ACC112 (cell line): ENCODE results near the gene LRP1.

Source experiments
- H2AFZ ChIP-seq: fragments of 200-600 bp; sonication (generic); one replicate; pipeline ENCODE4 v1.6.0; 2017; ENCODE audit warnings: antibody characterized with exemption, low read length; ENCODE audit not compliant: unreplicated experiment
- H3K27ac ChIP-seq: fragments of 200-600 bp; sonication (generic); 2 replicates; pipeline ENCODE4 v1.5.1; 2014; ENCODE audit warnings: low read depth, mild to moderate bottlenecking, antibody characterized with exemption, low read length, moderate library complexity
- H3K27me3 ChIP-seq: fragments of 200-600 bp; sonication (generic); 2 replicates; pipeline ENCODE4 v1.6.1; 2014; ENCODE audit warnings: mild to moderate bottlenecking, antibody characterized with exemption, low read length, moderate library complexity, mixed read lengths; ENCODE audit not compliant: insufficient read depth
- H3K36me3 ChIP-seq: fragments of 200-600 bp; sonication (generic); 2 replicates; pipeline ENCODE4 v1.6.1; 2016; ENCODE audit warnings: mild to moderate bottlenecking, antibody characterized with exemption, low read length, moderate library complexity, mixed read lengths; ENCODE audit not compliant: insufficient read depth
- H3K4me1 ChIP-seq: fragments of 200-600 bp; sonication (generic); one replicate; pipeline ENCODE4 v1.6.1; 2016; ENCODE audit warnings: low read length, mixed read lengths; ENCODE audit not compliant: insufficient read depth, unreplicated experiment, control insufficient read depth
- H3K4me3 ChIP-seq: fragments of 200-600 bp; sonication (generic); 2 replicates; pipeline ENCODE4 v1.5.1; 2014; ENCODE audit warnings: mild to moderate bottlenecking, low read depth, low read length
- H3K79me2 ChIP-seq: fragments of 200-600 bp; sonication (generic); one replicate; pipeline ENCODE4 v1.6.0; 2016; ENCODE audit warnings: low read length; ENCODE audit not compliant: control insufficient read depth, unreplicated experiment, insufficient read depth

LRP1 gene

DNA sequence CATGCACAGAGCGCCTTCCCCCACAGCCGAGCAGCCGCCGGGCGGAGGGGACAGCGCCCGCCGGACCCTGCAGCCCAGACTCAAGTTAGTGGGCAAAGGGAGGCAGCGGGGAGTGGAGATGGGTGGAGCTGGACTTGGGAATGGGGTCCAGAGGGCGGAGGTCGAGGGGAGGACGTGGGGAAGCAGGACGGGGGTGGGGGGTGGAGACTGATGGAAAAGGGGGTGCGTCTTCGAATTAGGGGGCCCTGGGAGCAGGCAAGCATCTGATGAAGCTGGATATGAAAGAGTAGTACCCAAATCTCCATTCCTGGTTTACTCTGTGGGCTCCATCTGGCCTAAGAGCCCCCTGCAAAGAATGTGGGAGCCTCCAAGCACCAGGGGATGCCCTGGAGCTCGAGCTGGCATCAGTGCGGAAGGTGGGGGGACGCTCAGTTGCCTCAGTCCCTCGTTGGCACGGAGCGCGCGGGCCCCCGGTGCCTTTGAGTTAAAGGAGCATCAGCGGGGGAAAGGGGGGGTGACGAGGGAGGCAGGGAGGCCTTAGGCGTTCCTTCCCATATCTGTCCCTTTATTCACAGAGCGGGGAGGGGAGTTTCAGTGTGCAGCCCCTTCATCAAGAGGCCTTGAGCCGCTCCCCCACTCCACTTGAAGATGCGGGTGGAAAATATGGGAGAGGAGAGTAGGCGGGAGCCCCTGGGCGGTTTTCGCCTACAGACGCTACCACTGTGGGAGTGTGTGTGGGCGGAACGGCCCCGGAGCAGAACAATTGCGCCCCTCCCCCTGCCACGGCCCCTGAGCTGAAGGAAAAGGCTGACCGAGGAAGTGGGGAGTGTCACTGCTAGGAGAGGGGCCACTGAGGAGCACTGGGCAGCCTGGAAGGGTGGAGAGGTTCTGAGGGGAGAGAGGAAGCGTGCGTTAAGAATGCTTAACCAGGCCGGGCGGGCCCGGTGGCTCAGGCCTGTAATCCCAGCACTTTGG is 38.7 kb upstream of the LRP1 start:
- Histone ChIP-seq H3K36me3 (peaks cover 8% of the 10 kb centered on the region; the same call in 1 of the 2 replicates), H3K4me1 (peaks cover 49% of the 10 kb centered on the region), H3K27ac (peak overlapping the region; percentile 68), H2AFZ (no peak overlapping the region), H3K79me2 (peaks cover 33% of the 10 kb centered on the region), H3K4me3 (peak overlapping the region; percentile 80), H3K27me3 (no peaks in the 10 kb centered on the region)

DNA sequence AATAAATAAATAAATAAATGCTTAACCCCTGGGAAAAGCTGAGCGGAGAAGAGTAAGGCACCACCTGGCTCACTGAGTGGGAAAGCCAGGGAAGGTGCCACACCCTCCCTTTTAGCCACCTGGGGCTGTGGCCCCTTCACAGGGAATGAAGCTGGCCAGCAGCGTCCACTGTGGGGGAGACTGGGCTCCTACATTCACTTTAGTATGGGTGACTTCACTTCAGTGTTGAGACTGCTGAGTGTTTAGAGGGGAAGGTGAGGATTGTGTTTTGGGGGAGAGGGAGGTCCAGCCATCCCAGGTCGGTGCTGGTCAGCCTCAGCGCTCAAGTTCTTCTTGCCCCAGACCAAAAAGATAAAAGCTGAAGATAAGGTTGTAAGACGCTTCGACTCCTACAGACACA is 37.8 kb upstream of the LRP1 start:
- Histone ChIP-seq H3K27me3 (no peaks in the 10 kb centered on the region), H3K4me1 (peaks cover 48% of the 10 kb centered on the region), H3K36me3 (peaks cover 11% of the 10 kb centered on the region; the same call in 1 of the 2 replicates), H3K4me3 (peak overlapping the region; percentile 80), H3K27ac (peak overlapping the region; percentile 4; the same call in 1 of the 2 replicates), H3K79me2 (peaks cover 33% of the 10 kb centered on the region), H2AFZ (no peak overlapping the region)

DNA sequence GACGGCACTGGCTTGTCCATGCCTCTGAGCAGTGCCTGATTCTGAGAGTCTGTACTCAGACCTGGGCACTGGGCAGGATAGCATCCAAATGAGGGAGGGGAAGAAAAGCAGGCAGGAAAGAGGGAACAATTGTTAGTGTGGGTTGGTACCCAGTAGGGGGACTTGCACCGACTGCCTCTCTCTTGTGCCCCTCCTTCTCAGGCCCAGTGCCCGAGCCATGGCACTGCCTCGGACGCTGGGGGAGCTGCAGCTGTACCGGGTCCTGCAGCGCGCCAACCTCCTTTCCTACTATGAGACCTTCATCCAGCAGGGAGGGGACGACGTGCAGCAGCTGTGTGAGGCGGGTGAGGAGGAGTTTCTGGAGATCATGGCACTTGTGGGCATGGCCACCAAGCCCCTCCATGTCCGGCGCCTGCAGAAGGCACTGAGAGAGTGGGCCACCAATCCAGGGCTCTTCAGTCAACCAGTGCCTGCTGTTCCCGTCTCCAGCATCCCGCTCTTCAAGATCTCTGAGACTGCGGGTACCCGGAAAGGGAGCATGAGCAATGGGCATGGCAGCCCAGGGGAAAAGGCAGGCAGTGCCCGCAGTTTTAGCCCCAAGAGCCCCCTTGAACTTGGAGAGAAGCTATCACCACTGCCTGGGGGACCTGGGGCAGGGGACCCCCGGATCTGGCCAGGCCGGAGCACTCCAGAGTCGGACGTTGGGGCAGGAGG is 37.2 kb upstream of the LRP1 start:
- Histone ChIP-seq H2AFZ (no peak overlapping the region), H3K36me3 (peaks cover 11% of the 10 kb centered on the region; the same call in 1 of the 2 replicates), H3K79me2 (peaks cover 33% of the 10 kb centered on the region), H3K4me3 (peak overlapping the region; percentile 80), H3K4me1 (peaks cover 42% of the 10 kb centered on the region), H3K27ac (peak overlapping the region; percentile 4; the same call in 1 of the 2 replicates), H3K27me3 (no peaks in the 10 kb centered on the region)

DNA sequence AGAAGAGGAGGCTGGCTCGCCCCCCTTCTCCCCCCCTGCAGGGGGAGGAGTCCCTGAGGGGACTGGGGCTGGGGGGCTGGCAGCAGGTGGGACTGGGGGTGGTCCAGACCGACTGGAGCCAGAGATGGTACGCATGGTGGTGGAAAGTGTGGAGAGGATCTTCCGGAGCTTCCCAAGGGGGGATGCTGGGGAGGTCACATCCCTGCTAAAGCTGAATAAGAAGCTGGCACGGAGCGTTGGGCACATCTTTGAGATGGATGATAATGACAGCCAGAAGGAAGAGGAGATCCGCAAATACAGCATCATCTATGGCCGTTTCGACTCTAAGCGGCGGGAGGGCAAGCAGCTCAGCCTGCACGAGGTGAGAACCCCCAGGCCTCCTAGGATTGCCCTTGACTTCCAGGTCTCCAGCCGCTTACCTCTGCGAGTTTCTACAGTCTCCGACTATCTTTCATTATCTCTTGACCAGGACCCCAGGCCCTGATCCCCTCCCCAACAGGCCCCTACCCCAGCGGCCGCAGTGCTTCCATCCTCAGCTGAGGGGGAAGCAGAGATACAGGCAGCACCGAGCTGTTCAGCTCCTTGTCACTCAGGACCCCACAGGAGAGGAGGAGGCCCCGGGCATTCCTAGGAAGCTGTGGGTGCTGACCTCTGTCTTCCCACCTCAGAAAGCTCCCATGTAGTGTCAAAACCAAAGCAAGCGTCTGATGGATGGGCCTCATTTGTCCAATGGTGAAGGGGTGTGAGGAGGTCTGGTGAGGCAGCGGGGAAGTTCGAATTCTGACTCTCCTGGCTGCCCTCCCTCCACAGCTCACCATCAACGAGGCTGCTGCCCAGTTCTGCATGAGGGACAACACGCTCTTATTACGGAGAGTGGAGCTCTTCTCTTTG is 36.4 kb upstream of the LRP1 start:
- Histone ChIP-seq H3K27ac (peak overlapping the region; percentile 35), H2AFZ (no peak overlapping the region), H3K27me3 (no peaks in the 10 kb centered on the region), H3K4me1 (peaks cover 41% of the 10 kb centered on the region), H3K4me3 (peak overlapping the region; percentile 80), H3K79me2 (peaks cover 33% of the 10 kb centered on the region), H3K36me3 (peaks cover 11% of the 10 kb centered on the region; the same call in 1 of the 2 replicates)

GRCh38 chr12:57092529-57092862 is 35.8 kb upstream of the LRP1 start:
- peaks cover 33% of the 10 kb centered on the region for H3K79me2 ChIP-seq
- H2AFZ ChIP-seq = no peak overlapping the region
- H3K27me3 ChIP-seq = no peaks in the 10 kb centered on the region
- peaks cover 11% of the 10 kb centered on the region; the same call in 1 of the 2 replicates for H3K36me3 ChIP-seq
- peaks cover 41% of the 10 kb centered on the region for H3K4me1 ChIP-seq
- H3K27ac ChIP-seq = peak overlapping the region; percentile 35
- H3K4me3 ChIP-seq = peak overlapping the region; percentile 18; the same call in 1 of the 2 replicates

DNA sequence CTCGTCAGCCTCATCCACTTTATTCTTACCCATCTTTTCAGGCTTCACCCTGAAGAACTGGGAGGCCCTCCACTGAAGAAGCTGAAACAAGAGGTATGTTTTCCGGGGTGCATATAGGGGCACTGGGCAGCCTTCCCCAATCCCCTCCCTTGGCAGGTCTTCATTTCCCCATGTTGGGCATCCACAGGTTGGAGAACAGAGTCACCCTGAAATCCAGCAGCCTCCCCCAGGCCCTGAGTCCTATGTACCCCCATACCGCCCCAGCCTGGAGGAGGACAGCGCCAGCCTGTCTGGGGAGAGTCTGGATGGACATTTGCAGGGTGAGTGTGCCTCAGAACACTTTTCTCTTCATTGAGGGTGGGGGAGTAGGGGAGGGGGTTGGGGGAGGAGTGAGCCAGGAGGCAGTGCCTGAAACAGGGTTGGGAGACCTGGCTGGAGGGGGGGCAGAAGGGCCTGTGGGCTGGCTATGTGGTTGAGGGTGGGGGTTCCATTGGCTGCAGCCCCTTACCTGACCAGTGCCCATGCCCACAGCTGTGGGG is 35.3 kb upstream of the LRP1 start:
- peaks cover 41% of the 10 kb centered on the region for H3K4me1 ChIP-seq
- H3K27me3 ChIP-seq = no peaks in the 10 kb centered on the region
- H2AFZ ChIP-seq = no peak overlapping the region
- peaks cover 14% of the 10 kb centered on the region; the same call in 1 of the 2 replicates for H3K36me3 ChIP-seq
- peaks cover 33% of the 10 kb centered on the region for H3K79me2 ChIP-seq
- H3K4me3 ChIP-seq = peak overlapping the region; percentile 18; the same call in 1 of the 2 replicates
- peak overlapping the region; percentile 35 for H3K27ac ChIP-seq

- Histone ChIP-seq H3K4me3 (peak overlapping the region; percentile 13; the same call in 1 of the 2 replicates), H3K36me3 (peaks cover 20% of the 10 kb centered on the region), H3K4me1 (peaks cover 41% of the 10 kb centered on the region), H3K27me3 (no peaks in the 10 kb centered on the region), H2AFZ (no peak overlapping the region), H3K27ac (peak overlapping the region; percentile 68), H3K79me2 (peaks cover 33% of the 10 kb centered on the region)
Measured at GRCh38 chr12:57093415-57094207, 34.7 kb upstream of the LRP1 start.

DNA sequence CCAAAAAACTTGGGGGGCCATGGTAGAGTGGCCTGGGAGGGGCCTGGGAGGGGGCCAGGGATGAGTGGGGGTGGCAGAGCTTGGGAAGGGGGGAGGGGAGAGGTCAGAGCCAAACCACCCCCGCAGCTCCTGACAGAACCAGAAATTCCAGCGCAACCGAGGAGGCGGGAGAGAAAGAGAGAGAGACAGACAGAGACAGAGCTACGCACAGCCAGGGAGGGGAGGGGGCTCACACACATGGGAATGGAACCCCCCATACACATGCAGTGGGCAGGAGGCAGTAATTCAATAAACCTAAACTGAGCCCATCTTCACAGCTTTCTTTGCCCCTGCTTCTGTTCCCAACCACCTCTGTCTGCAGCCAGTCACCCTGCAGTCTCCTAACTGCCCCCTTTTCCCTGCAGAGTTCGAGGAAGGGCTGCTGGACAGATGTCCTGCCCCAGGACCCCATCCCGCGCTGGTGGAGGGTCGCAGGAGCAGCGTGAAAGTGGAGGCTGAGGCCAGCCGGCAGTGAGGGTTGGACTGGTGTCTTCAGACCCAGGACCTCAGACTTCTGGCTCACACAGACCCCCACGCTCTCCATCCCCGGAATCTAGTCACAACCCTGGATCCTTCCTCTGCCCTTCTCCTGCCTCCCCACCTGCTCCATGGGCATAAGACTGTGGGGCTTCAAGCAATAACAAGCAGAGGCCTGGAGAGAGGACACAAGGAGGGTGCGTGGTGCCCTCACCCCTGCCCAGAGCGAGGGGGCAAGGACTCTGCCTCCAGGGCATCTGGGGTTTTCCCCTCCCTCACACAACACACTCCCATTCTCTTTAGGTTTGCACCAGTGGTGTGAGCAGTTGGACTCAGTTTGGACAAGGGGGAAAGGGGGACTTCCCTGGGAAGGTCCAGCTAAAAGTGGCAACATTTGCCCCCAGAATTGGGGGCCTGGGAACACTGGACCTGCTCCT is 33.8 kb upstream of the LRP1 start:
- Histone ChIP-seq H3K4me3 (0 out of 2 replicates have a peak overlapping the region, but pooled peaks have one; percentile 8), H3K36me3 (peaks cover 26% of the 10 kb centered on the region), H3K4me1 (peaks cover 41% of the 10 kb centered on the region), H3K79me2 (peaks cover 29% of the 10 kb centered on the region), H2AFZ (no peak overlapping the region), H3K27ac (peak overlapping the region; percentile 68), H3K27me3 (no peaks in the 10 kb centered on the region)
